Activated CD8-positive, alpha-beta T cell treated with anti-CD3 and anti-CD28 coated beads, Interleukin-2, amount 10 ng/mL, durations not matched to agents 7 days and 5 days (primary cell): ENCODE results near the gene CSNK2A1. TPM values are rescaled to one million over a fixed set of nuclear protein-coding genes. Genes with fewer than 3 reads are reported as not detected.

ENCODE experiments used
- ATAC-seq: fragments of 150-1000 bp; cut with Tn5 transposase; one replicate; pipeline ENCODE4 v1.10.0; 2021; ENCODE audit warnings: moderate library complexity
- CTCF ChIA-PET: fragments of 350-600 bp; sonication (Branson Sonifier 250); formaldehyde crosslinking; loops from one replicate; lab custom pipeline; 2021; ENCODE audit warnings: antibody characterized with exemption; lab: Charles Lee
- POLR2A ChIA-PET: fragments of 350-600 bp; sonication (Branson Sonifier 250); formaldehyde crosslinking; loops from one replicate; lab custom pipeline; 2021; ENCODE audit warnings: antibody characterized with exemption; lab: Charles Lee
- DNase-seq: peaks from one replicate; pipeline ENCODE4 v3.0.0-alpha.2; 2020
- H3K27ac Mint-ChIP-seq: one replicate; pipeline ENCODE4 v1.8.0; 2021; ENCODE audit warnings: mild to moderate bottlenecking, mixed read lengths
- H3K27me3 Mint-ChIP-seq: one replicate; pipeline ENCODE4 v1.8.0; 2021; ENCODE audit warnings: low read depth, mixed read lengths
- H3K36me3 Mint-ChIP-seq: one replicate; pipeline ENCODE4 v1.8.0; 2021; ENCODE audit warnings: low read depth, mixed read lengths
- H3K4me1 Mint-ChIP-seq: one replicate; pipeline ENCODE4 v1.8.0; 2021; ENCODE audit warnings: low read depth, mixed read lengths
- H3K4me3 Mint-ChIP-seq: one replicate; pipeline ENCODE4 v1.8.0; 2021; ENCODE audit warnings: mild to moderate bottlenecking, mixed read lengths
- H3K9me3 Mint-ChIP-seq: one replicate; pipeline ENCODE4 v1.8.0; 2022; ENCODE audit warnings: mixed read lengths; ENCODE audit not compliant: insufficient read depth
- total RNA-seq, 2 experiments: library from RNA; stranded (reverse); gene quantifications; one replicate each; pipeline ENCODE4 v1.2.3, GENCODE V29; 2021

CSNK2A1 gene
- total RNA-seq, 2 experiments from 2014 or later, result 116 to 121 TPM

GRCh38 chr20:576156-576555, 32.6 kb upstream of the CSNK2A1 start:
- no peak overlapping the region for H3K4me3 Mint-ChIP-seq
- peaks cover 8% of the 10 kb centered on the region for H3K27me3 Mint-ChIP-seq
- no peak overlapping the region for H3K27ac Mint-ChIP-seq
- H3K9me3 Mint-ChIP-seq, result no peaks in the 10 kb centered on the region
- ATAC-seq (no peak), DNase-seq (no peak)
- CTCF ChIA-PET, result interaction anchor here (2.3 kb wide), 1 partner anchor 70 kb away, joined by 5 read pairs; no protein-coding TSS in a partner anchor
- H3K4me1 Mint-ChIP-seq, result no peaks in the 10 kb centered on the region
- POLR2A ChIA-PET, result no interaction called here
- no peaks in the 10 kb centered on the region for H3K36me3 Mint-ChIP-seq

GRCh38 chr20:575230-575629, 31.6 kb upstream of the CSNK2A1 start:
- peaks cover 8% of the 10 kb centered on the region for H3K27me3 Mint-ChIP-seq
- DNase-seq, result no peak
- H3K27ac Mint-ChIP-seq, result no peak overlapping the region
- no peak for ATAC-seq
- H3K4me1 Mint-ChIP-seq, result no peaks in the 10 kb centered on the region
- no peaks in the 10 kb centered on the region for H3K9me3 Mint-ChIP-seq
- H3K4me3 Mint-ChIP-seq, result no peak overlapping the region
- CTCF ChIA-PET, result interaction anchor here (2.3 kb wide), 1 partner anchor 70 kb away, joined by 5 read pairs; no protein-coding TSS in a partner anchor
- POLR2A ChIA-PET, result no interaction called here
- no peaks in the 10 kb centered on the region for H3K36me3 Mint-ChIP-seq

GRCh38 chr20:574297-574942, 30.8 kb upstream of the CSNK2A1 start:
- CTCF ChIA-PET, result no interaction called here
- Mint-ChIP-seq H3K4me3 (no peak overlapping the region), H3K9me3 (no peaks in the 10 kb centered on the region), H3K27me3 (peaks cover 12% of the 10 kb centered on the region), H3K36me3 (no peaks in the 10 kb centered on the region), H3K4me1 (no peaks in the 10 kb centered on the region), H3K27ac (no peak overlapping the region)
- POLR2A ChIA-PET, result no interaction called here
- ATAC-seq (no peak), DNase-seq (no peak)

GRCh38 chr20:573414-574296, 30.1 kb upstream of the CSNK2A1 start:
- no peaks in the 10 kb centered on the region for H3K36me3 Mint-ChIP-seq
- ChIA-PET POLR2A (no interaction called here), CTCF (interaction anchor here (1.8 kb wide), 1 partner anchor 12 kb away, joined by 7 read pairs; no protein-coding TSS in a partner anchor)
- no peak overlapping the region for H3K4me3 Mint-ChIP-seq
- no peak overlapping the region for H3K27ac Mint-ChIP-seq
- DNase-seq (no peak), ATAC-seq (no peak)
- H3K27me3 Mint-ChIP-seq, result peaks cover 14% of the 10 kb centered on the region
- no peaks in the 10 kb centered on the region for H3K9me3 Mint-ChIP-seq
- peaks cover 2% of the 10 kb centered on the region for H3K4me1 Mint-ChIP-seq

GRCh38 chr20:572727-573126, 29.1 kb upstream of the CSNK2A1 start:
- no peaks in the 10 kb centered on the region for H3K36me3 Mint-ChIP-seq
- no peak overlapping the region for H3K27ac Mint-ChIP-seq
- H3K27me3 Mint-ChIP-seq, result peaks cover 15% of the 10 kb centered on the region
- H3K9me3 Mint-ChIP-seq, result no peaks in the 10 kb centered on the region
- POLR2A ChIA-PET, result no interaction called here
- H3K4me1 Mint-ChIP-seq, result peaks cover 2% of the 10 kb centered on the region
- DNase-seq, result no peak
- no peak overlapping the region for H3K4me3 Mint-ChIP-seq
- CTCF ChIA-PET, result interaction anchor here (1.8 kb wide), 1 partner anchor 11 kb away, joined by 7 read pairs; no protein-coding TSS in a partner anchor
- no peak for ATAC-seq

- H3K4me3 Mint-ChIP-seq, result no peak overlapping the region
- peaks cover 22% of the 10 kb centered on the region for H3K27me3 Mint-ChIP-seq
- DNase-seq (no peak), ATAC-seq (no peak)
- no peaks in the 10 kb centered on the region for H3K9me3 Mint-ChIP-seq
- peaks cover 2% of the 10 kb centered on the region for H3K4me1 Mint-ChIP-seq
- POLR2A ChIA-PET, result no interaction called here
- H3K27ac Mint-ChIP-seq, result no peak overlapping the region
- CTCF ChIA-PET, result interaction anchor here (1.6 to 1.8 kb wide), 2 partner anchors 10 to 74 kb away, joined by 4 to 7 read pairs; no protein-coding TSS in a partner anchor
- no peaks in the 10 kb centered on the region for H3K36me3 Mint-ChIP-seq
These were observed 28.3 kb upstream of the CSNK2A1 start for GRCh38 chr20:571754-572441.

- H3K4me3 Mint-ChIP-seq, result no peak overlapping the region
- no peak overlapping the region for H3K27ac Mint-ChIP-seq
- ChIA-PET POLR2A (no interaction called here), CTCF (no interaction called here)
- ATAC-seq (no peak), DNase-seq (no peak)
- H3K36me3 Mint-ChIP-seq, result no peaks in the 10 kb centered on the region
- H3K9me3 Mint-ChIP-seq, result no peaks in the 10 kb centered on the region
- peaks cover 2% of the 10 kb centered on the region for H3K4me1 Mint-ChIP-seq
- peaks cover 20% of the 10 kb centered on the region for H3K27me3 Mint-ChIP-seq
These were observed 25.3 kb upstream of the CSNK2A1 start for GRCh38 chr20:568673-569415.

- ChIA-PET POLR2A (no interaction called here), CTCF (no interaction called here)
- H3K4me1 Mint-ChIP-seq, result peaks cover 2% of the 10 kb centered on the region
- H3K27ac Mint-ChIP-seq, result no peak overlapping the region
- H3K36me3 Mint-ChIP-seq, result no peaks in the 10 kb centered on the region
- no peak overlapping the region for H3K4me3 Mint-ChIP-seq
- H3K9me3 Mint-ChIP-seq, result no peaks in the 10 kb centered on the region
- H3K27me3 Mint-ChIP-seq, result peaks cover 20% of the 10 kb centered on the region
- DNase-seq (no peak), ATAC-seq (no peak)
These were observed 24.6 kb upstream of the CSNK2A1 start for GRCh38 chr20:568097-568652.

GRCh38 chr20:564192-564591, 20.6 kb upstream of the CSNK2A1 start:
- ChIA-PET CTCF (interaction anchor here (1.0 to 3.4 kb wide), 3 partner anchors 9 to 175 kb away, joined by 3 to 11 read pairs (median 6); no protein-coding TSS in a partner anchor), POLR2A (no interaction called here)
- no peak overlapping the region for H3K27ac Mint-ChIP-seq
- peaks cover 18% of the 10 kb centered on the region for H3K27me3 Mint-ChIP-seq
- H3K4me3 Mint-ChIP-seq, result no peak overlapping the region
- H3K4me1 Mint-ChIP-seq, result peaks cover 2% of the 10 kb centered on the region
- no peaks in the 10 kb centered on the region for H3K36me3 Mint-ChIP-seq
- no peak for ATAC-seq
- DNase-seq, result no peak
- no peaks in the 10 kb centered on the region for H3K9me3 Mint-ChIP-seq

- Mint-ChIP-seq H3K9me3 (no peaks in the 10 kb centered on the region), H3K4me1 (no peaks in the 10 kb centered on the region), H3K27me3 (peaks cover 15% of the 10 kb centered on the region), H3K36me3 (no peaks in the 10 kb centered on the region), H3K27ac (no peak overlapping the region), H3K4me3 (no peak overlapping the region)
- no peak for ATAC-seq
- POLR2A ChIA-PET, result interaction anchor here (1.4 kb wide), 1 partner anchor 21 kb away, joined by 3 read pairs; no protein-coding TSS in a partner anchor
- CTCF ChIA-PET, result interaction anchor here (0.9 to 3.4 kb wide), 7 partner anchors 11 to 176 kb away, joined by 3 to 39 read pairs (median 6); no protein-coding TSS in a partner anchor
- DNase-seq, result no peak
These were observed 19.6 kb upstream of the CSNK2A1 start for GRCh38 chr20:563187-563586.
